Subcutaneous adipose tissue (tissue), 4 donors: ENCODE results near the gene SHISA8. TPM values are rescaled to one million over a fixed set of nuclear protein-coding genes. Genes with fewer than 3 reads are reported as not detected.

ENCODE experiments used
- total RNA-seq, 4 donors: library from RNA; depleted of rRNA; stranded (reverse); fragments of >200 nt; gene quantifications; one replicate each; pipeline ENCODE4 v1.1.0, GENCODE V29; 2016
- TF ChIP-seq, protein P1 (sequence below): fragments of 450-650 bp; IDR thresholded peaks from one replicate; pipeline ENCODE4 v1.5.1; 2016; ENCODE audit warnings: low read depth, mild to moderate bottlenecking, control low read depth, antibody characterized with exemption, moderate library complexity

SHISA8 gene
- total RNA-seq, 4 donors from 2014 or later: not detected

DNA sequence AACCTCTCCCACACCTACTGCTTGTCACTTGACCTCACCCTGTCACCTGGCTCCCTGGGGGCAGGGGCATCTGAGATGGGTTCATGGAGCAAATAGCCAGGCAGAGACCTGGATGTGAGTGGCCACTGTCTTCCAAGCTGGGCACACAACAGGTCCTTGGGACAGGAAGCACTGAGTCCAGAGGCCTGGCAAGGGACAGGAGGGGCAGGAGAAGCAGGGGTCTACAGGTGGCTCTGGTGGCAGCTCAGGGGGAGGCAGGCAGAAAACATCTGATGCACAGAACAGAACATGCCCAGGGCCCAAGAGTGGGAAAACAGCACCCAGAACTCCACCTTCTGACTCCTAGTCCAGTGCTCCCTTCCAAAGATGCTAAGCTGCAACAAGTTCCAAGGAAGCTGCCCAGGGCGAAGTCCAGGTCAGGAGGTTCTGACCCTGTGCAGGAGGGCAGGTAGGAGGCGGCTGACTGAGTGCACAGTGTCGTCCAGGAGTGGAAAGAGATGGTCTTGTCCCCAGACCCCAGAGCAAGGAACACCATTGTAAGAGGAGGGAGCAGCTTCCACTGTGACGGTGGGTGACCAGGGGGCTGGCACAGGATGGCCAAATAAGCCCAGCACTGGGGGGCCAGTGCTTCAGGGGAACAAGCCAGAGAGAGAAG is 8.2 kb upstream of the SHISA8 start:
- TF ChIP-seq, protein P1, sequence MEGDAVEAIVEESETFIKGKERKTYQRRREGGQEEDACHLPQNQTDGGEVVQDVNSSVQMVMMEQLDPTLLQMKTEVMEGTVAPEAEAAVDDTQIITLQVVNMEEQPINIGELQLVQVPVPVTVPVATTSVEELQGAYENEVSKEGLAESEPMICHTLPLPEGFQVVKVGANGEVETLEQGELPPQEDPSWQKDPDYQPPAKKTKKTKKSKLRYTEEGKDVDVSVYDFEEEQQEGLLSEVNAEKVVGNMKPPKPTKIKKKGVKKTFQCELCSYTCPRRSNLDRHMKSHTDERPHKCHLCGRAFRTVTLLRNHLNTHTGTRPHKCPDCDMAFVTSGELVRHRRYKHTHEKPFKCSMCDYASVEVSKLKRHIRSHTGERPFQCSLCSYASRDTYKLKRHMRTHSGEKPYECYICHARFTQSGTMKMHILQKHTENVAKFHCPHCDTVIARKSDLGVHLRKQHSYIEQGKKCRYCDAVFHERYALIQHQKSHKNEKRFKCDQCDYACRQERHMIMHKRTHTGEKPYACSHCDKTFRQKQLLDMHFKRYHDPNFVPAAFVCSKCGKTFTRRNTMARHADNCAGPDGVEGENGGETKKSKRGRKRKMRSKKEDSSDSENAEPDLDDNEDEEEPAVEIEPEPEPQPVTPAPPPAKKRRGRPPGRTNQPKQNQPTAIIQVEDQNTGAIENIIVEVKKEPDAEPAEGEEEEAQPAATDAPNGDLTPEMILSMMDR: no peak

DNA sequence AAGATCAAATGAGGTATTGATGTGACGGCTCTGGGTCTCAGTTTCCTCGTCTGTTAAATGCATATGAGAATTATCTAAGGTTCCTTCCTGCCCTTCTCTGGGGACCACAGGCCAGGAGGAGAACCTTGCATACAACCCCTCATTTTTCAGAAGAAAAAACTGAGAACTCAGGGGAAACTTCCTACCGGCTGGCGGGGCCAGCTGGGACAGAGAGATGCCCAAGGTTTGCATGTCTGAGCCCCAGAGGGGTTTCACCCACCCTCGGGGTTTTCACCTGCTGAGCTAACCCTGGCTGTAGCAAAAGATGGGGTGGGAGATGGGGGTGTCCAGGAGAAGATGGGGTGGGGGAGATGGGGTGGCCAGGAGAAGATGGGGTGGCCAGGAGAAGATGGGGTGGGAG is 7.5 kb upstream of the SHISA8 start:
- TF ChIP-seq, protein P1: no peak

DNA sequence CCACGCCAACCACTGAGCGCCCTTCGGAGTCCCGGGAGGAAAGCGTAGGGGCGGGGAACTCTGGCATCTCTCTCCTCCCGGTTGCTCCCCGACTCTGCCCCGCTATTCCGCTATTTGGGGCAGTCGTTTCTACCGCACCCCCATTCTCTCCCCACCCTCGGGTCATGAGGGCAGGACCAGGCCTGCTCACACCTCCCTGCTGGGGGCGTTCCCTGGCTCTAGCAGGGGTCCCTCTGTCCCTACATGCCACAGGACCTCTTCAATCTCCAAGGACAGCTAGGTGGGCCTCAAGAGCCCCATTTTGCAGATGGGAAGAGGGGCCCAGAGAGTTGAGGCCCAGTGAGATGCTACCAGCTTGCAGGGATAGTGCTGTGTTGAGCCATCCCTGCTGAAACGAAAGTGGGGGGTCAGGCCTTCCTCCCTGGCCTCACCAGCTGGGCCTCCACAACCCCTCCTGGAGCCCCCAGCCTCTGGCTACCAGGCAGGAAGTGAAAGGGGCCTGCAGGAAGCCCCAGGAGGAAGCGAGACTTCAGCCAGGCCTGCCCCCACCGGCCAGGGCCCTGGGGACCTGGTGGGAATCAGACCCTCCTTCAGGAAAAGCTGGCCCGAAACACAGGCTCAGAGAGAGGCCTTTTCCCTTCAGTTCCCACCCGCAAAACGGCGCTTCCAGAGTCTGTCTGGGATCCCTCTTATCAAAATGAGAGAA is 5.5 kb upstream of the SHISA8 start:
- TF ChIP-seq, protein P1: no peak

DNA sequence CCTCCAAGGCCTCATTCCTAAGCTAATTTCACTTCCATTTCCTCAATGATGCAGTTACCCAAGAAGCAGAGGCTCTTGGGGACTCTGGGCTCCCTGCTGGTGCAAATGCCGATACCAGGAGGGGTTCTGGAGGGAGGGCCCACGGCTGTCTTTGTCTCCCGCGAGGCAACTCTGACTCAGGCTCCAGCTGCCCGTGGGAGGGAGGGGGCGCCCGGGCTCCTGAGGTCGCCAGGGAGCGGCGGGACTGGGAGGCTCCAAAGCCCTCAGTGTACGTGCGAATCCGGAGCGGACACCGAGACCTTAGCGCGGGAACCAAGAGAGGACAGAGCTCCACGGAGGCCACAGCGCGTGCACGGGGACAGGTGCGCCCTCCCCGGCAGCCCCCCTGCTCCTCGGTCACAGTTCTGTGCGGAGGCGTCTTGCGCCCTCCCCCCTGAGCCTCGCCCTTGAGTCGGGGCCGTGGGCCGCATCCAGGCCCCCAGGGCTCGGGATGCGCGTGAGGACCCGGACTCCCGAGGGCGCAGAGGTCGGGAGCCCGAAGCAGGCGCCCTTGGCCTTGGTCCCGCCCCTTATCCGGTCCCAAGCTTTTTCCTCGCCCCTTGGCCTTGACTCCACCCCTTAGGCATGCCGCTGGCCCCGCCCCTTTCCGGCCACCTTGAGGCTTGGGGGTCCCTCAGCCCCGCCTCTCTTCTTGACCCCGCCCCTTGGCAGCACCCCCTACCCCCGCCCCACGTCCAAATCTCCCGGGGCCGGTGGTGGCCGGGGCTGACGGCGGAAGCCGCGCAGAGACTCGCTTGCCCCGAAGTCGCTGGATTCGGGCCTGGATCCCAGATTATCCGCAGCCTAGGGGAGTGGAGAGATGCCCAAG is 4.7 kb upstream of the SHISA8 start:
- TF ChIP-seq, protein P1: no peak

DNA sequence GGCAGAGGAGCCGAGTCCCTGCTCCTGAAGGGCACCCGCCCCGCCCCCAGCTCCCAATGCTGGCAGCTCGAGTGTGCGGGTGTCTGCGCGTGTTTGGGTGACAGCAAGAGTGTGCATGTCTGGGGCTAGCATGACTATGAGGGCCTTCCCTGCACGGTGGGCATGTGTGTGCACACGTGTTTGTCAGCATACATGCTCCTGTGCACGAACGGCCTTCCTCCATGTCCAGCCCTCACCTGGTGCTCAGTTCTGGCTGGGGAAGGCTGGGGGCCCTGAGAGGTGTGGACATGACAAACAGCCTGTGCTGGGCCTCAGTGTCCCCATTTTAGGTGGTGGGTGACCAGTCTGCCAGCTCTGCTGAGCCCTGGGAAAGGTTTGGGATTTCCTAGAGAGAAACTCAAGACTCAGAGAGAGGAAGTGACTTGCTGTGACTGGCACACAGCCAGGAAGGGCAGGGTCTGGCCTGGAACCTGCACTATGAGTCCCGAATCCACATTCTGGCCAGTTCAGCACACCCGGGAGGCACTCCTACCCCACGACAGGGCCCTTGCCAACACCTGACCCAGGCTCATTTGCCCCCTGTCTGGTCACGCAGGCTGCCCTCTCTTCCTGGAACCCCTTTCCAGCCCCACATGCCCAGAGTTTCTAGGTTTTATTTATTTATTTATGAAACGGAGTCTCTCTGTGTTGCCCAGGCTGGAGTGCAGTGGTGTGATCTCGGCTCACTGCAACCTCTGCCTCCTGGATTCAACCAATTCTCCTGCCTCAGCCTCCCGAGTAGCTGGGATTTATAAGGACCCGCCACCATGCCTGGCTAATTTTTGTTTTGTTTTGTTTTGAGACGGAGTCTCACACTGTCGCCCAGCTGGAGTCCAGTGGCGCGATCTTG is 3.3 kb upstream of the SHISA8 start:
- TF ChIP-seq, protein P1: no peak

DNA sequence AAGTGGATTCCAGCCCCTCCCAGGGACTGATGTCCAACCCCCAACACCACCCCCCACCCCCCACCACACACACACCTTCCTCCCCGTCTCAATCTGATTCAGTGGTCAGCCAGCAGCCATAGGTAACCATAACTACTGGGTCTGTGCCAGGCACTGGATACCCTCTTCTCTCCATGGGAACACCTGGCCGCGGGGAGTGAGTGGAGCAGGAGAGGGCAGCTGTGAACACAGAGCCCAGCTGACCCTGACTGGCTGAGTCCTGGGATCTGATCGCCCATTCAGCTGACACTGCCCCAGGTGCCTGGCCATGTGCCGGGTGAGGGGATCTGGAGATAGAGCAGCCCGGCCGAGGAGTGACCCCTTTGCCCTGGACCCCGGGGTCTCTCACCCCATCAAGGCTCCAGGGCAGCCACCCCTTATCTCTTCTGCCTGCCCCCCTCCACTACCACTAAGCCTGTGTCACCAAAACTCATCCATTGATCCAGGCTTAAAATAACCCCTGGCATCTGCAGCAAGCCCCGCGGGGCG is 2.6 kb upstream of the SHISA8 start:
- TF ChIP-seq, protein P1: no peak
